Duodenal mucosa (tissue), 2 donors: ENCODE data around the gene SPTLC2.

Experiments used
- H3K27ac ChIP-seq: one replicate; pipeline ENCODE4 v1.7.0; 2013; ENCODE audit warnings: low read depth, low read length
- H3K27me3 ChIP-seq, 2 donors: one replicate each; pipeline ENCODE4 v1.7.0; 2013; ENCODE audit warnings: low read length in 2 of 2, control low read depth in 1 of 2; ENCODE audit not compliant: insufficient read depth in 2 of 2, control insufficient read depth in 1 of 2
- H3K36me3 ChIP-seq, 2 donors: one replicate each; pipeline ENCODE4 v1.7.0; 2013; ENCODE audit warnings: low read length in 2 of 2, control low read depth in 1 of 2; ENCODE audit not compliant: insufficient read depth in 2 of 2, control insufficient read depth in 1 of 2
- H3K4me1 ChIP-seq, 2 donors: one replicate each; pipeline ENCODE4 v1.7.0; 2013; ENCODE audit warnings: low read length in 2 of 2, control low read depth in 1 of 2; ENCODE audit not compliant: insufficient read depth in 2 of 2, control insufficient read depth in 1 of 2
- H3K4me3 ChIP-seq, 2 donors: one replicate each; pipeline ENCODE4 v1.7.0; 2013; ENCODE audit warnings: low read length in 2 of 2, low read depth in 1 of 2
- H3K9ac ChIP-seq, 2 donors: one replicate each; pipeline ENCODE4 v1.7.0; 2013; ENCODE audit warnings: low read length in 2 of 2, low read depth in 1 of 2
- H3K9me3 ChIP-seq, 2 donors: one replicate each; pipeline ENCODE4 v1.7.0; 2013; ENCODE audit warnings: low read length in 2 of 2, control low read depth in 1 of 2; ENCODE audit not compliant: control insufficient read depth in 1 of 2

SPTLC2 gene

GRCh38 chr14:77459072-77459723 lies 157.2 kb downstream of the SPTLC2 start:
- Histone ChIP-seq H3K9me3 (no peaks in the 10 kb centered on the region), H3K27ac (no peak overlapping the region), H3K27me3 (no peaks in the 10 kb centered on the region), H3K9ac (peak overlapping the region; percentile 93 to 97), H3K4me3 (peak overlapping the region; percentile 95 to 96), H3K36me3 (peaks cover 27 to 42% of the 10 kb centered on the region in 2 donors), H3K4me1 (peaks cover 18 to 22% of the 10 kb centered on the region in 2 donors)

DNA sequence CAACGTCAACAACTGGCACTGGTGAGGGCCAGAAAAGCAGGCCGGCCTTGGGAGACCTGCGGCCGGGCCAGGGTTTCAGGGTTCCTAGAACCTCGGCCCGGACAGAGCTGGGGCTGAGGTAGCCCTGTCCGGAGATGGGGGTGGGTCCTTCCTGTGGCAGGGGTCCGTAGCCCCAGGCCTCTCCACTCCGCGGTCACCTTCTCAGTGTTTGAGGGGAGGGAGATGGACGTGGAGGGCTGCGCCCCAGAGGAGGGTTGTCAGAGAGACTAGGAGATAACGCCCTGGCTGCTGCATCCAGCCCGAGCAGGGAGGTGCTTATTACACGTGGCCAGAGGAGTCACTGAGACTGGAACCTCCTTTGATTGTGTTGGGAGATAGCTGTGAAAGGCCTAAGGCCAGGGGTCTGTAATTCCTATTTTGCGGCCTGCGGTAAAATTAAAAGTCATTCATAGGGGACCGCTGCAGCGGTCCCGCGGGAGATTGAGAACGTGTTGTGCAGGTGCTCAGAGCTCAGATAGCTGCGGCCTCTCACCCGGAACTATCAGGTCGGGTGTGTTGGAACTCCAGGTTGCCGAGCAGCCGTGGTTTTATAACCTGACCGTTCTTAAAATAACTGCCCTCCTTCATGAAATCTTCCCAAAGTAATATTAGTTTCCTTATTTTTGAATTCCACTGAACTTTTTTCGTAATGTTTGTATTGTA lies 158.0 kb downstream of the SPTLC2 start:
- Histone ChIP-seq H3K36me3 (peaks cover 22 to 34% of the 10 kb centered on the region in 2 donors), H3K4me1 (peaks cover 18 to 22% of the 10 kb centered on the region in 2 donors)

DNA sequence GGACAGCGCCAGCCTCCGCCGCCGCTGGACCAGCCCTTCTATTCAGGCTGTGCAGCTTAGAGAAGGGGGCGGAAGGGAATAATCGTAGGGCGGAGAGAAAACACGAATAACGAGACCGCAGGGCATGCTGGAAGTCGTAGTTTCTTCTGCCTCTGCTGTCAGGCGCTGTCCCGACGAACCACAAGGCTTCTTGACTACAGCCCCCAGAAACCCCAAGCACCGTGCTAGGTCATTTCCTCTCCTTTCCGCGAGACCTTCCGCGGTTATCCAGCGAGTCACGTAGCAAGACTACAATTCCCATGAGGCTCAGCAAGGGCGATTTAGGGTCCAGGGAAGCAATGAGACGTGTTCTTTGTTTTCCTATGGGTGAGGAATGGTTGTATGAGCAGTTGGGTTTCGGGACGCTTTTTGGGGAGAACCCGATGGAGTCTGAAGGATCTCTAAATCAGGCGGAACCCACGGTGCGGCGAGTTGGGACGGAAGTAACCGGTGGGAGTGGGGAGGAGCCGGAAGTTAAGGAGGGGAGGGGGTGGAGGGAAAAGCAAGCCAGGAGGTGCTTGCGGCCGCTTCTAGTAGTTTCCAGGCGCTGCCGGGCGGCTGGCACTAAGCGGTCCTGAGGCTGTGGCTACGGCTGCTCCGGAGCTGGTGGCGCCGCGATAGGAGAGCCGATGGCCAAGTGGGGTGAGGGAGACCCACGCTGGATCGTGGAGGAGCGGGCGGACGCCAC lies 158.8 kb downstream of the SPTLC2 start, which contains the start of the genes AHSA1 and VIPAS39:
AHSA1 (plus strand) TSS at position 572 of the 727 bp plus-strand sequence; CDS start at position 669, 97 bp downstream.
VIPAS39 (minus strand) TSS at position 80 of the 727 bp plus-strand sequence. CDS start 3,499 bp downstream, outside the sequence.
- Histone ChIP-seq H3K9ac (peak within 1 kb of the TSS; percentile 93 to 97), H3K9me3 (no peaks in the 10 kb centered on the region), H3K4me3 (peak within 1 kb of the TSS; percentile 95 to 96), H3K36me3 (peaks cover 27 to 34% of the 10 kb centered on the region in 2 donors), H3K27ac (peak within 1 kb of the TSS; percentile 96), H3K4me1 (peaks cover 18 to 22% of the 10 kb centered on the region in 2 donors), H3K27me3 (no peaks in the 10 kb centered on the region)

More for the DNA sequence above, 158.0 kb downstream of the SPTLC2 start:
- Histone ChIP-seq H3K27ac (peak overlapping the region; percentile 96), H3K27me3 (no peaks in the 10 kb centered on the region), H3K4me3 (peak overlapping the region; percentile 95 to 96), H3K9ac (peak overlapping the region; percentile 93 to 97), H3K9me3 (no peaks in the 10 kb centered on the region)

DNA sequence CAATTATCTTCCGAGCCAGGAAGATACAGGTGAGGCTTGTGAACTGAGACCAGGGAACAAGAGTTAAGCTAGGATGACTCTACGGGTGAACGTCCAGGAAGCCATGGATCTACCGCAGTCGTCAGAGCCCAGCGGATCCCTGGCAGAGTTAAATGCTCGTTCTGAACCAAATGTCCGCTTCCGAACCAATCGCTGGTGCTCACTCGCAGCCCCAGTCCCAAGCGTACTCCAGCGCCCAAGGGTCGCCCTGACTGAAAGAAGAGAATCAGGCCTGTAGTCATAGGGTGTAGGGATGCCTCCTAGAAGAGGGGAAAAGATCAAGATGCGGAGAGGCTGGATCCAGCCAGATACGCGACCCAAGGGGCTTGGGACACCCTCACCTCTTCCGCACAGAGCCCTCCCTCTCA lies 159.3 kb downstream of the SPTLC2 start:
- H3K4me1 ChIP-seq, result peaks cover 18 to 22% of the 10 kb centered on the region in 2 donors
- peak overlapping the region; percentile 38 for H3K27ac ChIP-seq
- H3K9me3 ChIP-seq, result no peaks in the 10 kb centered on the region

More for the DNA sequence above, 159.3 kb downstream of the SPTLC2 start:
- H3K27me3 ChIP-seq, result no peaks in the 10 kb centered on the region
- peaks cover 22 to 29% of the 10 kb centered on the region in 2 donors for H3K36me3 ChIP-seq
- peak overlapping the region; percentile 86 to 93 for H3K9ac ChIP-seq
- peak overlapping the region; percentile 95 to 96 for H3K4me3 ChIP-seq
